ENCODE data around the gene TAC3.
"Not testable (repeated sequence)": the region's sequence is repeated elsewhere in the genome, so short reads cannot be mapped to it uniquely, and the experiment has no call there.

The TAC3 gene
- 0.16 to 0.39 (median 0.21) reads per million in 3 experiments for total RNA-seq

DNA sequence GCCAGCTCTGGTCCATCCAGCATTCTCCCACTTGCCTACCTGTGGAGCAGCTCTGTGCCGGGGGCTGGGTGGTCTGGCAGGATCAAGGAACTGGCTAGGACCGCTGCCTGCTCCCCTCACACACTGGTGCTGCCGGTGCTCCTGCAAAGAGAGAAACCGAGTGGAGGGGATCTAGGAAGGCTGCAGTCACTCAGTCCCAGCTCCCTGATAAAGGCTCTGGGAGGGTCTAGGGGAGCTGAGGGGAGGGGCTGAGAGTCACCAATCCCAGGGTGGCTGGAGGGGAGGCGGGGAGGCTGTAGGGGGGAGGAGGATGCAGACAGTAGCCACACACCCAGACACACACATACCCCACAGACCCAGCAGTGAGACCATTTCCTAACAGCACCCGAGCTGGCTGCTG lies at the start of gene TAC3:
Gene TAC3, minus strand, starts transcription at position 182 of the 400 bp plus-strand sequence. CDS start 732 bp downstream, outside the sequence.
- no peak for DNase-seq

DNA sequence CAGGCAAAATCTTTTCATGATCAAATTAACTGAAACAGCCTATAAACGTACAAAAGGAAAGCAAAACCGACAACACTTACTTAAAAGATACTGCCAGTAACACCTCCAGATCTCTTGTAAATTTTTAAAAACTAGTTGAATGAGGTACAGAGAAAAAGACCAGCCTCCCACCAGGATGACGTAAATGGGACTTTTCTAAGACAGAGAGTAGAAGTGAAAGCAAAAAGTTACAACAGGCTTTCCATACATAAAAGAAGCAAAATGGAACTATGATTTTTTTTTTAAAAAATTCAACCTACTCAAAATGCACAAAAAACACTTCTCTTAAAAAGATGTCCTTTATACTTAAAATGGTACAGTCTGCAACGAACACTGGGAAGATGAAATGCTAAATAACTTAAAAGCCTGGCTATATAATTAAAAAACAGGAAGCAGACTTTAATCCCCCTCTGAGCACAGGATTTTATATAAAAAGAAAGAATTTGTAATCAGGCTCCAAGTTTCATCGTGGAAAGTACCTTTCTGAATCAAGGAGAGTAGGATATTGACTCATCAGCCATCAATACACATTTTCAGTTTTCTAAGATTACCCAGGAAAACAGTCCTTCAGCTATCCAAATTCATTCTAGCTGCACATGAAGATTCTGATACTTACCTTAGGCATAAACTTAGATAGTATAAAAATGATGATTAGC lies 47.8 kb upstream of the TAC3 start:
- DNase-seq = peak; percentile 85

GRCh38 chr12:57058454-57058853 lies 42.1 kb upstream of the TAC3 start:
- DNase-seq = no peak

- no peak for DNase-seq
Observed at GRCh38 chr12:57057067-57057751, 40.9 kb upstream of the TAC3 start.

GRCh38 chr12:57055824-57056223 lies 39.5 kb upstream of the TAC3 start:
- no peak for DNase-seq

- not testable (repeated sequence) for DNase-seq
Observed at GRCh38 chr12:57053901-57054300, 37.6 kb upstream of the TAC3 start.

DNA sequence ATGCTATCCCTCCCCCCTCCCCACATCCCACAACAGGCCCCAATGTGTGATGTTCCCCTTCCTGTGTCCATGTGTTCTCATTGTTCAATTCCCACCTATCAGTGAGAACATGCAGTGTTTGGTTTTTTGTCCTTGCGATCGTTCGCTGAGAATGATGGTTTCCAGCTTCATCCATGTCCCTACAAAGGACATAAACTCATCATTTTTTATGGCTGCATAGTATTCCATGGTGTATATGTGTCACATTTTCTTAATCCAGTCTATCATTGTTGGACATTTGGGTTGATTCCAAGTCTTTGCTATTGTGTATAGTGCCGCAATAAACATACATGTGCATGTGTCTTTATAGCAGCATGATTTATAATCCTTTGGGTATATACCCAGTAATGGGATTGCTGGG lies 36.8 kb upstream of the TAC3 start:
- DNase-seq = not testable (repeated sequence)

DNA sequence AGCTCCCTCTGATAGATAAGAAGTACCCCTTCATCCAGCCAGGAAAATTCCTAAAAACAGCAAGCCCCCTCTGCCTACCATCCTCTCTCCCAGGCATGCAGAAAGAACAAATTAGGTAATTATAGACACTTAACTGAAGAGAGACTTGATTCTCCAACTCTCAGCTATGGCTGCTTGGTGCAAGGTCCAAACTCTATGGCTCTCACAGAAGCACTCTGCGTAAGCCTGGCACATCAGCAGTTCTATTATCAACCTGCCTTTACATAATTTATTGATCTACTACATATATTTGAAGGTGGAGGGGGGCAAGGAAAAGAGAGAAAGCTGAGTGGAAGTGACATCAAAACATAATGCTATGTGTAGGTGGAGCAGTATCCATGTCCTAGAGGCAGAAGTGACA lies 34.7 kb upstream of the TAC3 start:
- DNase-seq = no peak

DNA sequence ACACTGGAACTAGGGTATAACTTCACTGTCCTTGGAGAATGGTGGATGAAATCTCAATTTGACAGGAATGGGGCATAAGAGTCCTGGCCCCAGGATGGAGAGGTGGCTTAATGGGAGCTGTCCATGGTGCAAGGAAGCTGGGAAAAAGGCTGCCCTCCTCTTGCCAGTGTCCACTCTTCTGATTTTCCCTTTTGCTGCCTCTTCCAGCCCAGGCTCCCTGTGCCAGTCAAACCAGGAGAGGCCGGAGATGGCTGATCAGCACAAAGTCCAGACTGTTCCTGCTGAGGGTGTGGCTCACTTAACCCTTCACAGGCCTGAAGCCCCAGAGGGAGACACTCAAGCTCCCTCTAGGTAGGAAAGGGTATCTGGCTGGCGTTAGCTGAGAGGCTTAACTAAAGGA lies 33.6 kb upstream of the TAC3 start, which contains the start of gene MYO1A:
Gene MYO1A, minus strand, starts transcription at position 240 of the 400 bp plus-strand sequence. CDS start 1,806 bp downstream, outside the sequence.
- no peak for DNase-seq

DNA sequence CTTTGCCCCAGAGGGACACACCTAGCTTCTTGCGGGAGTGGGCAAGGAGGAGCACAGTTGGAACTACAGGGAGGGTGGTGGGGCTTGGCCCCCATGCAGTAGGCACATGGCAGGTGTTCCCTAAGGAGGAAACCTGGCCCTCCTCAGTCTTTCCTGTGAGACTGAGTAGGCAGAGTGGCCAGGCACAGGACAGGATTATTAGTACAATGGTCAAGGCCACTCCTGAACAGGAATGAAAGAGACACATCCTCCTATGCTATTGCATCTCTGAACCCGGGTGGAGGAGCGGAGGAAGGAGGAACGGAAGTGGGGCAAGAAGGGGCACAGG lies 32.8 kb upstream of the TAC3 start:
- DNase-seq = no peak

- no peak for DNase-seq
Observed at GRCh38 chr12:57048423-57049118, 32.2 kb upstream of the TAC3 start.

GRCh38 chr12:57047981-57048380 lies 31.7 kb upstream of the TAC3 start:
- no peak for DNase-seq

GRCh38 chr12:57046947-57047890 lies 30.9 kb upstream of the TAC3 start:
- peak; percentile 17 for DNase-seq

DNA sequence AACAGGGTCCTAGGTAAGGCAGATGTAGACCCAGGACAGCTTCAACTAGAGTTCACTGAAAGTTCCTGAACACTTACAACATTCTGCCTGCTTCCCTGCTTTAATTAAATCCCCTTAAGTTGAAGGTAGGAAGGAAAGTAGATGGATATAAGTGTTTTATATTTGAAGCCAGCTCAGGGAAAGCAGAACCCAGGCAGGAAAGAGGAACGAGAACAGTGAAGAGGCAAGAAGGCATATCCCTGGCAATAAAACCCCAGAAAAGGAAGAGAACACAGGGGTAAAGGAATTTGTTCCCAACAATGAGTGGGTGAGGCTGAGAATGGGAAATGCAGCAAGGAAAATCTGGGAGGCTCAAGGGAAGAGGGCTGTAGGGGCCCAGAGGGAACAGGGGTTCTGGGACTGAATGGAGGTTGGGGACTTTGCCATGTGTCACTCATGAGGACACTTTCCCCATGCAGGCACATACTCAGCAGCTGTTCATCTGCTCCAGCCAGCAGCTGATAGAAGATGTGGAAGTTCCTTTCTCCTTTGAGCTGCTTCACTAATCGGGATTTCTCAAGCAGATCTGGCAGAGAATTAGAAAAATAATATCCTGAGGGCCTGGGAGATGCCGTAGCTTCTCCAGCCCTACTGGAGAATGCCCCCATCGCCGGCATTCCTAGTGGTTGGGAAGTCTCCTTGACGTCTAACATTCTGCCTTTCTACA lies 29.9 kb upstream of the TAC3 start:
- DNase-seq = no peak

DNA sequence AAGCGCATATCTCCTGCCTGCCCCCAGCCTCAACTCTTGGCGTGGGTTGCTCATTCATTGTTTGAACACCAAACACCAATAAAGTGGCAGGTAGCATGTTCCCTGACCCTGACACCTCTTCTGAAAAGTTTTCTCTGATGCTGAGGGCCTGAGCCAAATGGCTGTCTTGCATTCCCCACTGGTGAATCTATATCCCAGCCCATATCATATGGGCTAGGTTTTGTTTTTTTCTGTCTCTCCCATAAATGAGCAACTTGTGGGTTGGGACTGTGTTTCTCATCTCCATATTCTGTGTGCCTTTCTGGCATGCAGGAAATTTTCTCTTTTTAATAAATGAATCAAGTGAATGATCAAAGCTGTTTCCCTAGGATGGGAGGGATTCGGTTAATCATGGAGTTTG lies 28.6 kb upstream of the TAC3 start:
- no peak for DNase-seq

GRCh38 chr12:57044468-57044867 lies 28.1 kb upstream of the TAC3 start:
- no peak for DNase-seq

DNA sequence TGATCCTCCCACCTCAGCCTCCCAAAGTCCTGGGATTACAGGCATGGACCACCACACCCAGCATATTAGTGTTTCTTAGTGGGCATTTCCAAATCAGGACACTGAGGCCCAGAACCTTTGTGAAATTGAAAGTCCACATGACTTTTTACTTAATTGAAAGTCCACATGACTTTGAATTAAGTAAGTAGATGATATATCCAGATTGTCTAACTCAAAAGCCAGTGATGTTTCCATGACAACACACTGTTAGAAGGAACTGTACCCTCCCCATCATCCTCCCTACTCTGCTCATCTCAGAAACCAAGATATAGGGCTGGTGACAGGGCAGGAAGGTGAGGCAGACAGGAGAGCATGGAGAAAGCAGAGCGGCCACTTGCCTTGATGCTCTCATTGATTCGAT lies 26.4 kb upstream of the TAC3 start:
- no peak for DNase-seq

GRCh38 chr12:57040750-57041149 lies 24.4 kb upstream of the TAC3 start:
- DNase-seq = no peak

DNA sequence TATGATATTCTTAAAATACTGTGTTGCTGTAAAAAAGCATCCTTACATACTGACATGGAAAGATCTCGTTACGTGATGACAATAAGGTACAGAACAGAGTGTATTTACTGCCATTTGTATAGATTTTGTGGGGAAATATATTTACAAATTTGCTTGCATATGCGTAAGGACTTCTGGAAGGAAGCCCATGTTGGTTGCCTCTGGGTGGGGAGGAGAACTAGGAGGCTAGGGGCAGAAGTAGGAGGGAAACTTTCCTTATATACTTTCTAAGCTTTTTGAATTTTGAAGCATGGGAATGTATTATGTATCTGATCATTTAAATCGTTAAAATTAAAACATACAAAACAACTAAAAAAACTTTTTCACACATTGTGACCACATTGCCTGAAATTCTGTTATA lies 23.9 kb upstream of the TAC3 start:
- no peak for DNase-seq

DNA sequence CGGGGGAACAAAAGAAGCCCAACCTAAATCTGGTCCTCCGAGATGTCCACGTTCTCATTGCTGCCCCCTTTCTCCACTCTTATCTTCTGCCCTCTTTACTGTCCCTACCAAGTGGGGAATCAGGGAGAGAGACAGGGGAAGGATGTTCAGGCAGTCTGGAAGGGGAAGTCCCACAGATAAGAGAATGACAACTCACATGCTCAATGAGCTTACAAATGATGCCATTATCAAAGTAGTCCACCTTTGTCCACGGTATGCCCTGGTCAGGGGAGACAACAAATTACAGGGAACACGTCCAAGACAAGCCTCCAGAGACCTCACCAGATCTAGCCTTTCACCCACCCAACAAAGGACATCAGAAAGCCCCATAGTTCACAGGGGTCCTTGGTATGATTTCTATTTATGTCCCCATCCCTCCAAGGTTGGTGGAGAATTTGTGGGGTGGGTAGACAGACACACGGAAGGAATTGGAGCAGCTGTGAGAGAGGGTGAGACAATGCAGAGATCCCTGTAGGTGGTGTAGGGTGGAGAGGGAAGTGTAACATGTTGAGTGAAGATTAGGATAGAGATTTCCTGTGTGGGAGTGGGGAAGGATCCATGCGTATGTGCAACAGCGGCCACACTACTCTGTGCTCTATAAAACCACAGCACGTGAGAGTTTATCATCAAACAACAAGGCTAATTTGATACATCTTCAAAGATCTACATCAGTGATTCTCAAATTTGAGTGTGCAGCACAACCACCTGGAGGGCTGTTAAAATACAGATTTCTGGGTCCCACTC lies 22.9 kb upstream of the TAC3 start:
- DNase-seq = no peak

DNA sequence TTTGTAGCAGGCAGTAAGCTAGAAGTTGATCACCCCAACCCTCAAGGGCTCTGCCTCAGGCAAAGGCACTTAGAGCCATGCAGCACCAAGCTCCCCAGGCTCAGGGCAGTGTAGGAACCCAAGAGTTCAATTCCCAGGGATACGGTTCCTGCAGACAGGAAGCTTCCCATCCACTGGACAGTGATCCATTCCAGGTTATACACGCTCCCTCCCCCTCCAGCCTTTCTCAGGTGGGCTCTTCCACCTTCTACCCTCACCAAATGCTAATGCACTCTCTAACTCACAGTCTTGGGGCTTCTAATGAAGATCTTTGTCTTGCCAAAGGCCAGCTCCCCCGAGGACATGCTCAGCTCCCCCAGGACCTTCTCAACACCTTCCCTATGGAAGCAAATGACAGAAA lies 20.9 kb upstream of the TAC3 start:
- no peak for DNase-seq
